Brain pericyte (primary cell): ENCODE measurements around the gene MOCOS.

Experiments used
- DNase-seq: peaks from one replicate; pipeline ENCODE4 v3.0.0-alpha.2; 2012; ENCODE audit warnings: low read depth, low spot score

The MOCOS gene

GRCh38 chr18:36271153-36271552 lies 83.9 kb downstream of the MOCOS start:
- no peak for DNase-seq

GRCh38 chr18:36273347-36273746 lies 86.0 kb downstream of the MOCOS start:
- no peak for DNase-seq

- DNase-seq, result no peak
These were observed 86.9 kb downstream of the MOCOS start for GRCh38 chr18:36274083-36274715.

- no peak for DNase-seq
These were observed 88.3 kb downstream of the MOCOS start for GRCh38 chr18:36275561-36275960.

- DNase-seq, result no peak
These were observed 91.7 kb downstream of the MOCOS start for GRCh38 chr18:36279001-36279400.

- no peak for DNase-seq
These were observed 94.6 kb downstream of the MOCOS start for GRCh38 chr18:36281936-36282335.

DNA sequence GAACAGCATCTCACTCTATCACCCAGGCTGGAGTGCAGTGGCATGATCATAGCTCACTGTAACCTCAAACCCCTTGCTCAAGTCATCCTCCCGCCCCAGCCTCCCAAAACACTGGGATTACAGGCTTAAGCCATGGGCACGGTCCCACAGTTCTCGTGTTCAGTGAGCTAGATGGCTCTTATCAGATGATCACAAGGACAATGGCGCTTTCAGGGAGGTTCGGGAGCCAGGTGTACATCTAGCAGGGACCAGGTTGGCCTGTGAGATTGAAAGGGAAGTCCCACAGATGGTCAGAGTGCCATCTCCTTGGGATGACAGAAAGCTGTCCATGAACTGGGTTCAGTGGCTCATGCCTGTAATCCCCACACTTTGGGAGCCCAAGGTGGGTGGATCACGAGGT lies 96.2 kb downstream of the MOCOS start:
- DNase-seq, result no peak

DNA sequence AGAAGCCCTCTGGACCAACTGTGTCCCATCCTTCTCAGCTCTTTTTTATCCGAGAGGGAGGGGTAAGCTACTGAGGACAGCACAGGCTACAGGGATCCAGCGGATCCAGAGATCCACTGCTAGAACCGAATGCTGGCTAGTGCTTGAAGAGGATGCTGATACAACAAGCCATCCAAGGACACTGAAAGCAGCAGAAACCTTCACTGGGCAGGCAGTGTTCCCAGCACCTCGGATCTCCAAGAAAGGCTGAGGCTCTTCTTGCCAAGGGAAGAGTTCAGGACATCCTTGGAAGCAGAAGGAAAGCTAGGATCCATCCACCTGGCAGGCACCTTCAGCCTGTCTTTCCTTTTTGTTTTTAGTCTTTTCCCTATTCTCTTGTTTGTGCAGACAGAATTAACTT lies 97.0 kb downstream of the MOCOS start:
- no peak for DNase-seq

- no peak for DNase-seq
These were observed 97.5 kb downstream of the MOCOS start for GRCh38 chr18:36284671-36285295.

DNA sequence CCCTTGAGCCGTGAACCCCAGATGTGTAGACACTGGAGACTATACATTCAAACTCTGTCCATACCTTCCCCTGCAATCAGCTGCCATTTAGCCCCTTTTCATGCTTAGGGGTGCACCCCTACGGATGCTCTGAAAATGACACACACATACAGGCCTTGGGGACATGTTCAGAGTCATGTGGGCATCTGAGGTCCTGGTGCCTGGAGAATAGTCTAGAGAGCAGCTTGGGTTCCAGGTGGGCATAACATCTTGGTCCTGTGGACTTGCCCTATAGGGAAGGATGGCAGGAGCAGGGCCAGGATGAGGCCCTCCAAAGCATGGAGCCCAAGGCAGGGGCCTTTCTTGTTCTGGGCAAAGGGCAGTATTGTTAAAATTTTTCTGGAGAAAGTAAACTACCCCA lies 100.4 kb downstream of the MOCOS start:
- DNase-seq, result no peak

- no peak for DNase-seq
These were observed 101.4 kb downstream of the MOCOS start for GRCh38 chr18:36288689-36289088.

GRCh38 chr18:36294031-36294430 lies 106.7 kb downstream of the MOCOS start:
- DNase-seq, result no peak

DNA sequence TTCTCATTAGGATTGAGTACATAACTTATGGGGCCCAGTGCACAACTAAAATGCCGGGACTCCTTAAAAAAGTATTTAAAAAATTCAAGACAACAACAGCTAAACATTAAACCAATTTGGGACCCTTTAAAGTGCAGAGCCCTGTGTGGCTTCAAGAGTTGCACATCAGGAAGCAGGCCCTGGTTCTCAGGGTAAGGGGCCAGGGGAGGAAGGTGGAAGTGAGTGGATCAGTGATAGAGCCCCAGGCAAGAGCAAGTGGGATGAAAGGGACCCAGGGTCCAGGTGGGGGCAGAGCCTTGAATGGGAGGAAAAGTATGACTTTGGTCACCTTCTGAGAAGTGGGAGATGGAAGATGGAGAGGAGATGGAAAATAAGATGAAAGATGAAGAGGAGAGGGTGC lies 107.9 kb downstream of the MOCOS start:
- no peak for DNase-seq

GRCh38 chr18:36295880-36296301 lies 108.6 kb downstream of the MOCOS start:
- no peak for DNase-seq

- no peak for DNase-seq
These were observed 109.5 kb downstream of the MOCOS start for GRCh38 chr18:36296650-36297416.

DNA sequence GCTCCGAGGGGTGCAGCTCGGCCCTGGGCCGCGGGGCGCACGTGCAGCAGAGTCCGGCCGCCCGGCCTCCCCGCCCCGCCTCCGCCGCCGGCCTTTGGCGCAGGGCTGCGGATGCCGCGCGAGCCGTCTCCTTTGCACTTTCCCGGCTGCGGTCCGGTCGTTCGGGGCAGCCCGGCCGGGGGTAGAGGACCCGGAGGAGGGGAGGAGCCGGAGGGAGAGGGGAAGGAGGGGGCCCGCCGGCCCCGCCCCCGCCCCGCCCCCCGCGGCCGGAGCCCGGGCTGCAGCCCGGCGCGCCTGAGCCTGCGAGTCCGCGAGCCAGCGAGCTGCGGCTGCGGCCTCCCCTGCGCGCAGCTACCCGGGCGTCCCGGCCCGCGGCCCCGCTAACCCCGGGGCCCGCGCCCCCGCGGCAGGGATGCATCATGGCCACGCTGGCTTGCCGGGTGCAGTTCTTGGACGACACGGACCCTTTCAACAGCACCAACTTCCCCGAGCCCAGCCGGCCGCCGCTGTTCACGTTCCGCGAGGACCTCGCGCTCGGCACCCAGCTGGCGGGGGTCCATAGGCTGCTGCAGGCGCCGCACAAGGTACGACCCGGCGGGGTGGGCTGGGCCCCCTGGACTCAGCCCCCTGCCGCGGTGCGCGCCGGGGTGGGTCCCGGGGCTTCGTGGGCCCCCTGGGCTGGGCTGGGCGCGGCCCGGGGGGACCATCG lies 110.3 kb downstream of the MOCOS start, which contains the start of gene FHOD3:
Gene FHOD3 (plus strand): TSS at position 297 of the 709 bp plus-strand sequence. CDS start 123 bp downstream, at position 420.
- DNase-seq, result no peak

GRCh38 chr18:36298126-36298741 lies 110.9 kb downstream of the MOCOS start:
- DNase-seq, result no peak

DNA sequence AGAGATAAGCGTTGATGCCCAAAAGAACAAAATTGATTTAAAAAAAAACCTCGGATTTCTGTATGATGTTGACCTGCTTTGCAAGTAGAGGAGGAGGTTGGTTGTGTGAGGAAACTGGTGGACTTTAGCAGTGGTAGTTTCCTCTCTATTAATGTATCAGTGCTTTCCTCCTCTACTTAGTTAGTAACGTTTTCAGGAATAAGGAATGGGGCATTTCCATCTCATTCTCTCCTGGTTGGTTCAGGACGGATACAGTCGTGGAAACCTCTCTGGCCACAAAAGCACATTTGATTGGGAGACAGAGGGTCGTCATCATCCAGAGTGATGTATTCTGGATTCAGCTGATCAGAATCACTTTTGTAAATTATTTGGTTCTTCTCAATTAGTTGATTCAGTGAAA lies 111.7 kb downstream of the MOCOS start:
- DNase-seq, result no peak

DNA sequence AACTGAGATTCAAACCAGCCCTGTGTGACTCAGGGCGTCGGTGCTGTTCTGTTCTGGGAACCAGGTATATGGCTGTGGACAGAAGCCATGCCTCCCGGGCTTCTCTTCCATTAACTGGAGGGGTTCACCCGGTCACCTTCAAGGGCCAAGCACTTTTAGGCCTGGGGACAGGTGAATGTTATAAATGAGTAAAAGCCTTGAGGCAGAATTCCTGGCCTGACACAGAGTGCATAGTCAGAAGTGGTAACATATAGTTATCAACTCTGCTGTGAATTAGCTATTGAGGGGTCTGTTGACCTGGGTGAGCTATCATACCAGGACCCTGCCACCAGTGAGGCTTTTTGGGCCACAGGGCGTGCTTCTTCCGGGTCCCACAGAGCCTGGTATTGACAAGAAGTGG lies 112.9 kb downstream of the MOCOS start:
- DNase-seq, result no peak

DNA sequence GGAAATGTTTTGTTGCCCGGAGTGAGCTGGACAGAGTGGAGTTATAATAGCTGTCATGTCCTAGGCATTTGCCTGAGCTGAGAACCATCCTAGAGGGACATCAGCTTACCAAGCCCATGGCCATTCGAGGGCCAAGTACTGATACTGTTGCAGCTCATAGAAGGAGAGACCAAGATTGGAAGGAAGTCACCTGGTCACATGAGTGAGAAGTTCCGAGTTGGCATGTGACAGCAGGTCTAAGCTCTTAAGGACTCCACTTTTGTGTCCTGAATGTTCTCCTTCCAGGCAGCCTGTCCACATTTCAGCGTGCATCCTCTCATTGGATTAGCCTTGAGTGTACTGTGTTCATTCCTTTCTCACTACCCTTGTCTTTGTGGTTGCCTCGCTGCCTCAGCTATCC lies 114.6 kb downstream of the MOCOS start:
- no peak for DNase-seq

GRCh38 chr18:36302676-36303075 lies 115.4 kb downstream of the MOCOS start:
- DNase-seq, result no peak
